ENCODE data around the gene KRTAP9-7. TPM values are rescaled to one million over a fixed set of nuclear protein-coding genes. Genes with fewer than 3 reads are reported as not detected.
"Not testable (repeated sequence)": the region's sequence is repeated elsewhere in the genome, so short reads cannot be mapped to it uniquely, and the experiment has no call there.

The KRTAP9-7 gene
- total RNA-seq, 4 donors from 2014 or later = not detected

DNA sequence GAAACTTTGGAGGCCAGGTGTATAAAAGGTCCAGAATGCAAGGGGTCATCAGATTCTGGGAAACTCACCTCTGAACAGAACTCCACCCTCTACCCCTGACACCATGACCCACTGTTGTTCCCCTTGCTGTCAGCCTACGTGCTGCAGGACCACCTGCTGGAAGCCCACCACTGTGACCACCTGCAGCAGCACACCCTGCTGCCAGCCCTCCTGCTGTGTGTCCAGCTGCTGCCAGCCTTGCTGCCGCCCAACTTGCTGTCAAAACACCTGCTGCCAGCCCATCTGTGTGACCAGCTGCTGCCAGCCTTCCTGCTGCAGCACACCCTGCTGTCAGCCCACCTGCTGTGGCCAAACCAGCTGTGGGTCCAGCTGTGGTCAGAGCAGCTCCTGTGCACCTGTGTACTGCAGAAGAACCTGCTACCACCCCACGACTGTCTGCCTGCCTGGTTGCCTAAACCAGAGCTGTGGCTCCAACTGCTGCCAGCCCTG lies 37.5 kb upstream of the KRTAP9-7 start, which contains the start of gene KRTAP9-8:
Gene KRTAP9-8, plus strand, starts transcription at position 51 of the 489 bp plus-strand sequence. Its CDS starts 53 bp downstream, at position 104.
- H3K27ac ChIP-seq; in situ Hi-C loops (cut with MboI; ENCODE audit: low pct_ligation_motif_present in 1 of 4, low pct_unique_long_range_greater_than_20kb in 1 of 4, low sequenced_read_pairs in 3 of 4); DNase-seq; H3K9me3 ChIP-seq; H3K4me1 ChIP-seq; intact Hi-C loops (cut with DNase I; ENCODE audit: low total_unique reads); H3K36me3 ChIP-seq; H3K4me3 ChIP-seq: not testable (repeated sequence)
- peaks cover 13% of the 10 kb centered on the region for H3K27me3 ChIP-seq
- WGBS, 2 donors (ENCODE audit: low coverage in 1 of 2) = 25% methylated on average over 3 of the region's 3 CpGs; no CpG with 5 or more reads in 1 of the 2 donors

- 44 to 54% methylated on average over 2 of the region's 2 CpGs for WGBS, 2 donors (ENCODE audit: low coverage in 1 of 2)
- H3K27me3 ChIP-seq; in situ Hi-C loops (cut with MboI; ENCODE audit: low pct_ligation_motif_present in 1 of 4, low pct_unique_long_range_greater_than_20kb in 1 of 4, low sequenced_read_pairs in 3 of 4); H3K9me3 ChIP-seq; H3K4me1 ChIP-seq; H3K27ac ChIP-seq; H3K36me3 ChIP-seq; DNase-seq; H3K4me3 ChIP-seq; intact Hi-C loops (cut with DNase I; ENCODE audit: low total_unique reads): not testable (repeated sequence)
Measured at GRCh38 chr17:41246995-41247787, 28.3 kb upstream of the KRTAP9-7 start.

DNA sequence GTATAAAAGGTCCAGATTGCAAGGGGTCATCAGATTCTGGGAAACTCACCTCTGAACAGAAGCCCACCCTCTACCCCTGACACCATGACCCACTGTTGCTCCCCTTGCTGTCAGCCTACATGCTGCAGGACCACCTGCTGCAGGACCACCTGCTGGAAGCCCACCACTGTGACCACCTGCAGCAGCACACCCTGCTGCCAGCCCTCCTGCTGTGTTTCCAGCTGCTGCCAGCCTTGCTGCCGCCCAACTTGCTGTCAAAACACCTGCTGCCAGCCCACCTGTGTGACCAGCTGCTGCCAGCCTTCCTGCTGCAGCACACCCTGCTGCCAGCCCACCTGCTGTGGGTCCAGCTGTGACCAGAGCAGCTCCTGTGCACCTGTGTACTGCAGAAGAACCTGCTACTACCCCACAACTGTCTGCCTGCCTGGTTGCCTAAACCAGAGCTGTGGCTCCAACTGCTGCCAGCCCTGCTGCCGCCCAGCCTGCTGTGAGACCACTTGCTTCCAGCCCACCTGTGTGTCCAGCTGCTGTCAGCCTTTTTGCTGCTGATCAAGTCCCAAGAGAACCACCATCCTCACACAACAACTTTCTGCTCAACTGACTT lies 25.8 kb upstream of the KRTAP9-7 start, which contains the start of gene KRTAP9-4:
Gene KRTAP9-4, plus strand, starts transcription at position 51 of the 604 bp plus-strand sequence. Its CDS starts 34 bp downstream, at position 85.
- intact Hi-C loops (cut with DNase I; ENCODE audit: low total_unique reads); H3K4me1 ChIP-seq; H3K27ac ChIP-seq; H3K27me3 ChIP-seq; H3K36me3 ChIP-seq; DNase-seq; H3K4me3 ChIP-seq; H3K9me3 ChIP-seq: not testable (repeated sequence)
- in situ Hi-C loops (cut with MboI; ENCODE audit: low pct_ligation_motif_present in 1 of 4, low pct_unique_long_range_greater_than_20kb in 1 of 4, low sequenced_read_pairs in 3 of 4) = loop anchor here in 1 of 4 donors (25.0 kb wide), 1 partner anchor 113 kb away; the partner anchor contains the start of genes KRT33A and KRT33B
- 80% methylated on average over 1 of the region's 2 CpGs; no CpG with 5 or more reads in 1 of the 2 donors for WGBS, 2 donors (ENCODE audit: low coverage in 1 of 2)

GRCh38 chr17:41251261-41251660 lies 24.2 kb upstream of the KRTAP9-7 start:
- TF ChIP-seq, protein P1, sequence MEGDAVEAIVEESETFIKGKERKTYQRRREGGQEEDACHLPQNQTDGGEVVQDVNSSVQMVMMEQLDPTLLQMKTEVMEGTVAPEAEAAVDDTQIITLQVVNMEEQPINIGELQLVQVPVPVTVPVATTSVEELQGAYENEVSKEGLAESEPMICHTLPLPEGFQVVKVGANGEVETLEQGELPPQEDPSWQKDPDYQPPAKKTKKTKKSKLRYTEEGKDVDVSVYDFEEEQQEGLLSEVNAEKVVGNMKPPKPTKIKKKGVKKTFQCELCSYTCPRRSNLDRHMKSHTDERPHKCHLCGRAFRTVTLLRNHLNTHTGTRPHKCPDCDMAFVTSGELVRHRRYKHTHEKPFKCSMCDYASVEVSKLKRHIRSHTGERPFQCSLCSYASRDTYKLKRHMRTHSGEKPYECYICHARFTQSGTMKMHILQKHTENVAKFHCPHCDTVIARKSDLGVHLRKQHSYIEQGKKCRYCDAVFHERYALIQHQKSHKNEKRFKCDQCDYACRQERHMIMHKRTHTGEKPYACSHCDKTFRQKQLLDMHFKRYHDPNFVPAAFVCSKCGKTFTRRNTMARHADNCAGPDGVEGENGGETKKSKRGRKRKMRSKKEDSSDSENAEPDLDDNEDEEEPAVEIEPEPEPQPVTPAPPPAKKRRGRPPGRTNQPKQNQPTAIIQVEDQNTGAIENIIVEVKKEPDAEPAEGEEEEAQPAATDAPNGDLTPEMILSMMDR (IDR thresholded peaks at IDR 0.05) = no peak
- TF ChIP-seq POLR2A (IDR thresholded peaks at IDR 0.05) = no peak
- TF ChIP-seq EP300 (IDR thresholded peaks at IDR 0.05; ENCODE audit: low read depth) = no peak
- no peak for TF ChIP-seq POLR2AphosphoS5 (IDR thresholded peaks at IDR 0.05)
- Histone ChIP-seq H3K9me3 (no peaks in the 10 kb centered on the region), H3K27me3 (peaks cover 8% of the 10 kb centered on the region), H3K27ac (no peak overlapping the region), H3K4me3 (no peak overlapping the region), H3K4me1 (no peaks in the 10 kb centered on the region), H3K36me3 (no peaks in the 10 kb centered on the region)
- no peak for DNase-seq
- in situ Hi-C loops (cut with MboI; ENCODE audit: low pct_ligation_motif_present in 1 of 4, low pct_unique_long_range_greater_than_20kb in 1 of 4, low sequenced_read_pairs in 3 of 4) (loop anchor here in 1 of 4 donors (25.0 kb wide), 1 partner anchor 111 kb away; the partner anchor contains the start of genes KRT33A and KRT33B), intact Hi-C loops (cut with DNase I; ENCODE audit: low total_unique reads) (no loop called here)
- WGBS, 2 donors (ENCODE audit: low coverage in 1 of 2) = 94 to 100% methylated on average over 1 of the region's 1 CpG

DNA sequence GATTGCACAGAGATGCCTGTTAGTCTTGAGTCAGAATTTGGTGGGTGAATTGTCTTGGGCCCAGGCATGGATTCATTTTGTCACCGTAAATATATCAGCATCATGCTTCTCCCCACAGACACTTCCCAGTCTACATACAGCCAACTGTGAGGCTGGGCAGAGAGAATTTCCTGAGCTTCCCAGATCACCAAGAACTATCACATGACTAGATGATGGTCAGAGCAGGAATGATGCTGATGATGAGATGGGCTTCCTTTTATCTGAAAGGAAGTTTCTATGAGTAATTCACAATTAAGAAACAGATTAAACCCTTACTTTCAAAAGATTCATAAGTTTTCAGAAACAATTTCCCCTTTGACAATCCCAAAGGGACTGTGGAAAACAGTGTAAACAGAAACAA lies 20.6 kb upstream of the KRTAP9-7 start:
- Histone ChIP-seq H3K27ac (no peak overlapping the region), H3K4me3 (no peak overlapping the region), H3K4me1 (no peaks in the 10 kb centered on the region), H3K27me3 (peaks cover 29% of the 10 kb centered on the region), H3K9me3 (no peaks in the 10 kb centered on the region), H3K36me3 (no peaks in the 10 kb centered on the region)
- TF ChIP-seq POLR2A (IDR thresholded peaks at IDR 0.05) (no peak), POLR2AphosphoS5 (IDR thresholded peaks at IDR 0.05) (no peak), EP300 (IDR thresholded peaks at IDR 0.05; ENCODE audit: low read depth) (no peak)
- TF ChIP-seq, protein P1 (IDR thresholded peaks at IDR 0.05) = no peak
- WGBS, 2 donors (ENCODE audit: low coverage in 1 of 2) = 0 to 67% methylated on average over 1 of the region's 1 CpG
- in situ Hi-C loops (cut with MboI; ENCODE audit: low pct_ligation_motif_present in 1 of 4, low pct_unique_long_range_greater_than_20kb in 1 of 4, low sequenced_read_pairs in 3 of 4) = loop anchor here in 1 of 4 donors (25.0 kb wide), 1 partner anchor 107 kb away; the partner anchor contains the start of genes KRT33A and KRT33B
- DNase-seq = no peak
- intact Hi-C loops (cut with DNase I; ENCODE audit: low total_unique reads) = no loop called here

DNA sequence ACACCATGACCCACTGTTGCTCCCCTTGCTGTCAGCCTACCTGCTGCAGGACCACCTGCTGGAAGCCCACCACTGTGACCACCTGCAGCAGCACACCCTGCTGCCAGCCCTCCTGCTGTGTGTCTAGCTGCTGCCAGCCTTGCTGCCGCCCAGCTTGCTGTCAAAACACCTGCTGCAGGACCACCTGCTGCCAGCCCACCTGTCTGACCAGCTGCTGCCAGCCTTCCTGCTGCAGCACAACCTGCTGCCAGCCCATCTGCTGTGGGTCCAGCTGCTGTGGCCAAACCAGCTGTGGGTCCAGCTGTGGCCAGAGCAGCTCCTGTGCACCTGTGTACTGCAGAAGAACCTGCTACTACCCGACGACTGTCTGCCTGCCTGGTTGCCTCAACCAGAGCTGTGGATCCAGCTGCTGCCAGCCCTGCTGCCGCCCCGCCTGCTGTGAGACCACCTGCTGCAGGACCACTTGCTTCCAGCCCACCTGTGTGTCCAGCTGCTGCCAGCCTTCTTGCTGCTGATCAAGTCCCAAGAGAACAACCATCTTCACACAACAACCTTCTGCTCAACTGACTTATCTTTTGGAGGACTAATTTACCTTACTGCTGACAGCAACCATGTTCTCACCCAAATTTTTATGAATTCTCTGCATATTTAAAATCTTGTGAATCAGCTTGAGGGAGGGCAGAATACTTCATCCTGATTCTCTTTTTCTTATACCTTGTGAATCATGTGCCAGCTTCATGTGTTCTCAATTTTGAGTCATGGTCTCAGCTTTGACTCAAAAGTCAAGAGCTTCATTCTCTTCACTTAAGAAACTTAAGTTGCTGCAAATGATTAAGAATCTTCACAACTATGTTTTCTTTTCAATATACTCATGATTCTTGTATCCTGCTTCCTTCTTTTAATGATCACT lies 19.9 kb upstream of the KRTAP9-7 start, which contains the start of gene KRTAP9-9:
Gene KRTAP9-9, plus strand, starts transcription at position 4 of the 910 bp plus-strand sequence.
- DNase-seq; H3K9me3 ChIP-seq; H3K36me3 ChIP-seq; H3K4me3 ChIP-seq; H3K4me1 ChIP-seq; H3K27ac ChIP-seq; intact Hi-C loops (cut with DNase I; ENCODE audit: low total_unique reads): not testable (repeated sequence)
- H3K27me3 ChIP-seq = peaks cover 28% of the 10 kb centered on the region
- in situ Hi-C loops (cut with MboI; ENCODE audit: low pct_ligation_motif_present in 1 of 4, low pct_unique_long_range_greater_than_20kb in 1 of 4, low sequenced_read_pairs in 3 of 4) = loop anchor here in 1 of 4 donors (25.0 kb wide), 1 partner anchor 107 kb away; the partner anchor contains the start of genes KRT33A and KRT33B
- WGBS, 2 donors (ENCODE audit: low coverage in 1 of 2) = 79% methylated on average over 4 of the region's 5 CpGs; no CpG with 5 or more reads in 1 of the 2 donors

All from transverse colon (tissue), 4 donors.